KMS-11 (cell line): Measurements from ENCODE around the gene MISFA.

ENCODE experiments used
- H2AFZ ChIP-seq: fragments of 200-600 bp; sonication (generic); 2 replicates; pipeline ENCODE4 v1.6.1; 2016; ENCODE audit warnings: antibody characterized with exemption, mixed run types, low read depth
- H3K27ac ChIP-seq: fragments of 200-600 bp; sonication (generic); 2 replicates; pipeline ENCODE4 v1.6.1; 2016; ENCODE audit warnings: mild to moderate bottlenecking, mixed run types
- H3K27me3 ChIP-seq: fragments of 200-600 bp; sonication (generic); 2 replicates; pipeline ENCODE4 v1.6.1; 2017; ENCODE audit warnings: mild to moderate bottlenecking, low read depth, mixed run types, moderate library complexity; ENCODE audit not compliant: insufficient read depth
- H3K36me3 ChIP-seq: fragments of 200-600 bp; sonication (generic); 2 replicates; pipeline ENCODE4 v1.6.1; 2017; ENCODE audit warnings: mild to moderate bottlenecking, mixed run types; ENCODE audit not compliant: insufficient read depth
- H3K4me1 ChIP-seq: fragments of 200-600 bp; sonication (generic); 2 replicates; pipeline ENCODE4 v1.6.1; 2016; ENCODE audit warnings: mild to moderate bottlenecking, low read depth, mixed run types; ENCODE audit not compliant: poor library complexity, severe bottlenecking
- H3K4me2 ChIP-seq: fragments of 200-600 bp; sonication (generic); 2 replicates; pipeline ENCODE4 v1.7.0; 2016; ENCODE audit warnings: mild to moderate bottlenecking, mixed run types
- H3K4me3 ChIP-seq: fragments of 200-600 bp; sonication (generic); IDR thresholded peaks from 2 replicates; pipeline ENCODE4 v1.6.1; 2017; ENCODE audit warnings: low read depth, low read length, mixed read lengths; ENCODE audit not compliant: insufficient read depth
- H3K79me2 ChIP-seq: fragments of 200-600 bp; sonication (generic); 2 replicates; pipeline ENCODE4 v1.6.1; 2016; ENCODE audit warnings: low read depth, mixed run types; ENCODE audit not compliant: insufficient read depth
- H3K9ac ChIP-seq: fragments of 200-600 bp; sonication (generic); 2 replicates; pipeline ENCODE4 v1.6.1; 2016; ENCODE audit warnings: mild to moderate bottlenecking, mixed run types
- H4K20me1 ChIP-seq: fragments of 200-600 bp; sonication (generic); 2 replicates; pipeline ENCODE4 v1.6.1; 2016; ENCODE audit warnings: mild to moderate bottlenecking, mixed run types; ENCODE audit not compliant: insufficient read depth
- TF ChIP-seq, protein P1 (sequence below): fragments of 200-600 bp; sonication (generic); conservative IDR thresholded peaks from 2 replicates; pipeline ENCODE4 v1.6.1; 2017; ENCODE audit warnings: low read depth, mild to moderate bottlenecking, antibody characterized with exemption, low read length, moderate library complexity, mixed read lengths

MISFA gene

DNA sequence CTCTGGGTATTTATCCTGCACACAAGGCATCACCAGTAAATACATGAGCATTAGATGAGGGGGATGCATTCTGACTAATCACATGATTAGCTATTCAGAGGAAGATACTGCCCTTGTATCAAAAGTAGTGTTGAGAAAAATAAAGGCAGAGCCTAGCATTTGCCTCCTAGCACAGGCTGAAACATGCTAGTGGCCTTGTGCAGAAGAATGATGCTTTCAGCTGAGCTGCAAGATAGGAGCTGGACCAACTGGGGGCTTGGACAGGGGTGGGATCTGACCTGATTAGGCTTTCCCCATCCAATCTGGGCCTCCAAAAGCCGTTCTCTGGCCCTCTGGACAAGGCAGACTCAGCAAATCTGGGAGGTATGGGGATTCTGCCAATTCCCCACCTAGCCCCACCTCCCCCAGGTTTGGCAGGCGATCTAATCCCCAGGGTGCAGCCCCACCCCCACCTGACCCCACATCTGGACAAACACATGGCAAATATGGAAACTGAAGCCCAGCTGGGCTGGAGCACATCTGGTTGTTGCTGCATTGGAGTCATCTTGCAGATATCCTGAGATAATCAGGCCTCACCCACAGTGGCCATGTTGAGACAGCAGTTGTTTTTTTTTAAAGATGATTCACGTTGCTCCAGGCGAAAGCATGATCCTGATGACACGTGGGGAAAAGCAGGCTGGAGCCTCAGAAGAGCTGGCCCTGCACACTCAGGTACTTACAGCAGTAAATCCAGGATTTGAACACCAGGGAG, 4.4 kb upstream of the MISFA start:
- Histone ChIP-seq H3K4me1 (peaks cover 16% of the 10 kb centered on the region), H3K27me3 (no peaks in the 10 kb centered on the region), H2AFZ (no peak overlapping the region), H3K27ac (no peak overlapping the region), H3K36me3 (no peaks in the 10 kb centered on the region), H3K4me2 (no peak overlapping the region), H3K4me3 (no peak overlapping the region), H4K20me1 (no peaks in the 10 kb centered on the region), H3K9ac (no peak overlapping the region), H3K79me2 (no peaks in the 10 kb centered on the region)
- TF ChIP-seq, protein P1, sequence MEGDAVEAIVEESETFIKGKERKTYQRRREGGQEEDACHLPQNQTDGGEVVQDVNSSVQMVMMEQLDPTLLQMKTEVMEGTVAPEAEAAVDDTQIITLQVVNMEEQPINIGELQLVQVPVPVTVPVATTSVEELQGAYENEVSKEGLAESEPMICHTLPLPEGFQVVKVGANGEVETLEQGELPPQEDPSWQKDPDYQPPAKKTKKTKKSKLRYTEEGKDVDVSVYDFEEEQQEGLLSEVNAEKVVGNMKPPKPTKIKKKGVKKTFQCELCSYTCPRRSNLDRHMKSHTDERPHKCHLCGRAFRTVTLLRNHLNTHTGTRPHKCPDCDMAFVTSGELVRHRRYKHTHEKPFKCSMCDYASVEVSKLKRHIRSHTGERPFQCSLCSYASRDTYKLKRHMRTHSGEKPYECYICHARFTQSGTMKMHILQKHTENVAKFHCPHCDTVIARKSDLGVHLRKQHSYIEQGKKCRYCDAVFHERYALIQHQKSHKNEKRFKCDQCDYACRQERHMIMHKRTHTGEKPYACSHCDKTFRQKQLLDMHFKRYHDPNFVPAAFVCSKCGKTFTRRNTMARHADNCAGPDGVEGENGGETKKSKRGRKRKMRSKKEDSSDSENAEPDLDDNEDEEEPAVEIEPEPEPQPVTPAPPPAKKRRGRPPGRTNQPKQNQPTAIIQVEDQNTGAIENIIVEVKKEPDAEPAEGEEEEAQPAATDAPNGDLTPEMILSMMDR = no peak

DNA sequence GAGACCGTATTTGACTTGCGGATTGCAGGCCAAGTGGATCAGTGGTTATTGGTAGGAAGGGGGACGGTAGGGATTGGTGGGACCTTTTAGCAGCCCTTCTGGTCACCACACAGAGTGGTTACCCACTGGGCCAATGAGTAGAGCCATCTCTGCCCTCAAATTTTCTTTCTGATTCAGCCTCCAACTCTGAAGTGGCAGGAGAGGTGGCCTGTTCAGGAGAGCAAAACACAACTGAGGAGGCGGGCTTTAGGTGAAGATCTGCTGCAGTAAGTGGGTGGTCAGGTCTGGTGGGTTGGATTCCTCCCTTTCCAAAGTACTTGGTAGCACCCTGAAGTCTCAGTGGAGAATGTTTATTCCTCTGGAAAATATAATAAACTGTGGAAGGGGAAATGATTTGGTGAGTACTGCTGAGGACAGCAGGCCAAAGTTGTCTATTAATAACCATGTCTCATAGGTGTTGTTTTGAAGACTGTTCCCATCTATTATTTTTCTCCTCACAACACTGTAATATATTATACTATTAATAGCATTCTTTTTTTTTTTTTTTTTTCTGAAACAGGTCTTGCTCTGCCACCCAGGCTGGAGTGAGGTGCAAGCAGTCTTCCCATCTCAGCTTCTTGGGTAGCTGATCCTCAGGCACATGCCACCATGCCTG, 1.5 kb downstream of the MISFA start:
- Histone ChIP-seq H3K27ac (no peak overlapping the region), H2AFZ (no peak overlapping the region), H3K4me1 (no peaks in the 10 kb centered on the region), H4K20me1 (no peaks in the 10 kb centered on the region), H3K9ac (no peak overlapping the region), H3K79me2 (no peaks in the 10 kb centered on the region), H3K4me2 (no peak overlapping the region), H3K27me3 (no peaks in the 10 kb centered on the region), H3K4me3 (no peak overlapping the region), H3K36me3 (no peaks in the 10 kb centered on the region)
- TF ChIP-seq, protein P1 = no peak

DNA sequence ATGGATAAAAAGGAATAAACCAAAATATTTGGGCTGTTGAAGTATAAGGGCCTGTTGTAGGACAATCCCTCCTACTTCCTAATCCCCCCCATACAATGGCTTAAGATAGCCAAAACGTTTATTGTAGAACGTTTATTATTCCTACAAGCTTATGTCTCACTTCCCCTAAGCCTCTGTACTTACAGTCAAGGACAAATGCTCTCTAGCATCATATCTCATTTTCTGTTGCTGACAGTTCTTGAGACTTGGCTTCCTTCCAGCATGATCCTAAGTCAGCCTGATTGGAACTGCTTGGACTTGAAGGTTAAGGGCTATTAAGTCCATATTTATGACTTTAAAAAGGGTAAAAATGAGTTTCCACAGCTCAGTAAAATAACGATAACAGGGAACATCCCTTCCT, 8.8 kb downstream of the MISFA start:
- Histone ChIP-seq H3K36me3 (no peaks in the 10 kb centered on the region), H2AFZ (no peak overlapping the region)

DNA sequence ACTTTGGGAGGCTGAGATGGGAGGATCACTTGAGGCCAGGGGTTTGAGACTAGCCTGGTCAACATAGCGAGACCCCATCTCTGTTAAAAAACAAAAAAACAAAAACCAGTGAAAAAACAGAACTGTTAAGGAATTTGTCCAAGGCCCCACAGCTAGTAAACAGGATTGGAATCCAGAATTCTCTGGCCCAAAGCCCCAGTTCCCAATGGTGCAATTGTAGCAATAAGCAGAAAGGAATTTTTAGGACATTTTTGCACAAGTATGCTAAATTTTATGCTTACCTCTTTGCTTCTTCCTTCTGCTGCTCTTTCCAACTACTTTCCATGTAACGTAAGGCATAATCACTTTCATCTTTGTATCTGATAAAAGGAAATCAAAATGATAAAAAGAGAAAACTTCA, 11.6 kb downstream of the MISFA start:
- TF ChIP-seq, protein P1 = no peak
- Histone ChIP-seq H3K4me1 (peaks cover 9% of the 10 kb centered on the region), H3K79me2 (peaks cover 27% of the 10 kb centered on the region), H3K9ac (no peak overlapping the region), H4K20me1 (no peaks in the 10 kb centered on the region), H2AFZ (no peak overlapping the region), H3K36me3 (no peaks in the 10 kb centered on the region), H3K27me3 (no peaks in the 10 kb centered on the region), H3K4me2 (no peak overlapping the region), H3K4me3 (no peak overlapping the region), H3K27ac (no peak overlapping the region)

More for the DNA sequence above, 8.8 kb downstream of the MISFA start:
- no peak overlapping the region for H3K4me3 ChIP-seq
- H3K4me2 ChIP-seq = no peak overlapping the region
- H3K4me1 ChIP-seq = no peaks in the 10 kb centered on the region
- H3K9ac ChIP-seq = no peak overlapping the region
- H4K20me1 ChIP-seq = no peaks in the 10 kb centered on the region
- no peak overlapping the region for H3K27ac ChIP-seq
- no peaks in the 10 kb centered on the region for H3K27me3 ChIP-seq
- TF ChIP-seq, protein P1 = no peak
- peaks cover 4% of the 10 kb centered on the region; the same call in 1 of the 2 replicates for H3K79me2 ChIP-seq
